ENCODE measurements around the gene KSR1.
A peak's percentile ranks its signal among the peaks of the same experiment; 100 is the strongest.

The KSR1 gene

GRCh38 chr17:27586203-27586721 lies 130.0 kb downstream of the KSR1 start:
- peak overlapping the region; percentile 23 for H3K4me2 ChIP-seq (ENCODE audit: low read length)
- H3K9me3 ChIP-seq (replicated peaks; ENCODE audit: low read length) = no peaks in the 10 kb centered on the region
- H3K4me1 ChIP-seq (ENCODE audit: control insufficient read depth, insufficient read depth, low read length) = peaks cover 20% of the 10 kb centered on the region
- H3K9ac ChIP-seq (ENCODE audit: low read depth, low read length) = peak overlapping the region; percentile 5
- no peak overlapping the region for H3K4me3 ChIP-seq (ENCODE audit: low read length)
- H3K36me3 ChIP-seq (ENCODE audit: insufficient read depth, low read length) = no peaks in the 10 kb centered on the region
- H3K27me3 ChIP-seq (ENCODE audit: control insufficient read depth, insufficient read depth, low read length) = no peaks in the 10 kb centered on the region

GRCh38 chr17:27588354-27588753 lies 132.1 kb downstream of the KSR1 start:
- H3K27me3 ChIP-seq (ENCODE audit: control insufficient read depth, insufficient read depth, low read length) = no peaks in the 10 kb centered on the region
- H3K9me3 ChIP-seq (replicated peaks; ENCODE audit: low read length) = no peaks in the 10 kb centered on the region
- no peaks in the 10 kb centered on the region for H3K36me3 ChIP-seq (ENCODE audit: insufficient read depth, low read length)
- H3K9ac ChIP-seq (ENCODE audit: low read depth, low read length) = no peak overlapping the region
- H3K4me3 ChIP-seq (ENCODE audit: low read length) = no peak overlapping the region
- peaks cover 20% of the 10 kb centered on the region for H3K4me1 ChIP-seq (ENCODE audit: control insufficient read depth, insufficient read depth, low read length)
- H3K4me2 ChIP-seq (ENCODE audit: low read length) = no peak overlapping the region

GRCh38 chr17:27590864-27591263 lies 134.6 kb downstream of the KSR1 start:
- no peaks in the 10 kb centered on the region for H3K9me3 ChIP-seq (replicated peaks; ENCODE audit: low read length)
- no peak overlapping the region for H3K9ac ChIP-seq (ENCODE audit: low read depth, low read length)
- no peaks in the 10 kb centered on the region for H3K36me3 ChIP-seq (ENCODE audit: insufficient read depth, low read length)
- H3K4me2 ChIP-seq (ENCODE audit: low read length) = no peak overlapping the region
- no peaks in the 10 kb centered on the region for H3K27me3 ChIP-seq (ENCODE audit: control insufficient read depth, insufficient read depth, low read length)
- H3K4me3 ChIP-seq (ENCODE audit: low read length) = no peak overlapping the region
- peaks cover 17% of the 10 kb centered on the region for H3K4me1 ChIP-seq (ENCODE audit: control insufficient read depth, insufficient read depth, low read length)

- H3K4me2 ChIP-seq (ENCODE audit: low read length) = no peak overlapping the region
- H3K36me3 ChIP-seq (ENCODE audit: insufficient read depth, low read length) = no peaks in the 10 kb centered on the region
- H3K4me3 ChIP-seq (ENCODE audit: low read length) = no peak overlapping the region
- H3K27me3 ChIP-seq (ENCODE audit: control insufficient read depth, insufficient read depth, low read length) = no peaks in the 10 kb centered on the region
- peaks cover 6% of the 10 kb centered on the region for H3K4me1 ChIP-seq (ENCODE audit: control insufficient read depth, insufficient read depth, low read length)
- H3K9me3 ChIP-seq (replicated peaks; ENCODE audit: low read length) = no peaks in the 10 kb centered on the region
- H3K9ac ChIP-seq (ENCODE audit: low read depth, low read length) = no peak overlapping the region
Measured at GRCh38 chr17:27591986-27592385, 135.7 kb downstream of the KSR1 start.

- H3K9me3 ChIP-seq (replicated peaks; ENCODE audit: low read length) = no peaks in the 10 kb centered on the region
- H3K36me3 ChIP-seq (ENCODE audit: insufficient read depth, low read length) = no peaks in the 10 kb centered on the region
- no peaks in the 10 kb centered on the region for H3K27me3 ChIP-seq (ENCODE audit: control insufficient read depth, insufficient read depth, low read length)
- no peaks in the 10 kb centered on the region for H3K4me1 ChIP-seq (ENCODE audit: control insufficient read depth, insufficient read depth, low read length)
- H3K9ac ChIP-seq (ENCODE audit: low read depth, low read length) = no peak overlapping the region
- H3K4me3 ChIP-seq (ENCODE audit: low read length) = no peak overlapping the region
- H3K4me2 ChIP-seq (ENCODE audit: low read length) = no peak overlapping the region
Measured at GRCh38 chr17:27593232-27593856, 137.1 kb downstream of the KSR1 start.

GRCh38 chr17:27593857-27594255 lies 137.6 kb downstream of the KSR1 start:
- Histone ChIP-seq H3K9me3 (replicated peaks; ENCODE audit: low read length) (no peaks in the 10 kb centered on the region), H3K36me3 (ENCODE audit: insufficient read depth, low read length) (no peaks in the 10 kb centered on the region), H3K9ac (ENCODE audit: low read depth, low read length) (no peak overlapping the region), H3K4me2 (ENCODE audit: low read length) (no peak overlapping the region), H3K4me1 (ENCODE audit: control insufficient read depth, insufficient read depth, low read length) (no peaks in the 10 kb centered on the region), H3K4me3 (ENCODE audit: low read length) (no peak overlapping the region), H3K27me3 (ENCODE audit: control insufficient read depth, insufficient read depth, low read length) (no peaks in the 10 kb centered on the region)

- Histone ChIP-seq H3K27me3 (ENCODE audit: control insufficient read depth, insufficient read depth, low read length) (no peaks in the 10 kb centered on the region), H3K4me2 (ENCODE audit: low read length) (no peak overlapping the region), H3K9ac (ENCODE audit: low read depth, low read length) (no peak overlapping the region), H3K36me3 (ENCODE audit: insufficient read depth, low read length) (no peaks in the 10 kb centered on the region), H3K4me3 (ENCODE audit: low read length) (no peak overlapping the region), H3K4me1 (ENCODE audit: control insufficient read depth, insufficient read depth, low read length) (no peaks in the 10 kb centered on the region), H3K9me3 (replicated peaks; ENCODE audit: low read length) (no peaks in the 10 kb centered on the region)
Measured at GRCh38 chr17:27595208-27595607, 139.0 kb downstream of the KSR1 start.

- Histone ChIP-seq H3K4me1 (ENCODE audit: control insufficient read depth, insufficient read depth, low read length) (no peaks in the 10 kb centered on the region), H3K9me3 (replicated peaks; ENCODE audit: low read length) (no peaks in the 10 kb centered on the region), H3K27me3 (ENCODE audit: control insufficient read depth, insufficient read depth, low read length) (no peaks in the 10 kb centered on the region), H3K4me3 (ENCODE audit: low read length) (no peak overlapping the region), H3K9ac (ENCODE audit: low read depth, low read length) (no peak overlapping the region), H3K36me3 (ENCODE audit: insufficient read depth, low read length) (no peaks in the 10 kb centered on the region), H3K4me2 (ENCODE audit: low read length) (no peak overlapping the region)
Measured at GRCh38 chr17:27596096-27596495, 139.8 kb downstream of the KSR1 start.

GRCh38 chr17:27596566-27597187 lies 140.4 kb downstream of the KSR1 start:
- Histone ChIP-seq H3K4me3 (ENCODE audit: low read length) (no peak overlapping the region), H3K36me3 (ENCODE audit: insufficient read depth, low read length) (no peaks in the 10 kb centered on the region), H3K9me3 (replicated peaks; ENCODE audit: low read length) (no peaks in the 10 kb centered on the region), H3K4me2 (ENCODE audit: low read length) (no peak overlapping the region), H3K9ac (ENCODE audit: low read depth, low read length) (no peak overlapping the region), H3K27me3 (ENCODE audit: control insufficient read depth, insufficient read depth, low read length) (no peaks in the 10 kb centered on the region), H3K4me1 (ENCODE audit: control insufficient read depth, insufficient read depth, low read length) (no peaks in the 10 kb centered on the region)

- no peak overlapping the region for H3K4me3 ChIP-seq (ENCODE audit: low read length)
- no peaks in the 10 kb centered on the region for H3K36me3 ChIP-seq (ENCODE audit: insufficient read depth, low read length)
- H3K4me2 ChIP-seq (ENCODE audit: low read length) = no peak overlapping the region
- no peak overlapping the region for H3K9ac ChIP-seq (ENCODE audit: low read depth, low read length)
- H3K4me1 ChIP-seq (ENCODE audit: control insufficient read depth, insufficient read depth, low read length) = no peaks in the 10 kb centered on the region
- no peaks in the 10 kb centered on the region for H3K9me3 ChIP-seq (replicated peaks; ENCODE audit: low read length)
- no peaks in the 10 kb centered on the region for H3K27me3 ChIP-seq (ENCODE audit: control insufficient read depth, insufficient read depth, low read length)
Measured at GRCh38 chr17:27597188-27597580, 140.9 kb downstream of the KSR1 start.

- Histone ChIP-seq H3K4me3 (ENCODE audit: low read length) (no peak overlapping the region), H3K9me3 (replicated peaks; ENCODE audit: low read length) (no peaks in the 10 kb centered on the region), H3K27me3 (ENCODE audit: control insufficient read depth, insufficient read depth, low read length) (no peaks in the 10 kb centered on the region), H3K4me2 (ENCODE audit: low read length) (no peak overlapping the region), H3K9ac (ENCODE audit: low read depth, low read length) (no peak overlapping the region), H3K36me3 (ENCODE audit: insufficient read depth, low read length) (no peaks in the 10 kb centered on the region), H3K4me1 (ENCODE audit: control insufficient read depth, insufficient read depth, low read length) (no peaks in the 10 kb centered on the region)
Measured at GRCh38 chr17:27597783-27598320, 141.6 kb downstream of the KSR1 start.
